HG03159 (cell line): ENCODE measurements around the gene UGT1A7.
"Not testable (repeated sequence)": the region's sequence is repeated elsewhere in the genome, so short reads cannot be mapped to it uniquely, and the experiment has no call there.

Experiments
- ATAC-seq: cut with Tn5 transposase; IDR thresholded peaks from one replicate; pipeline ENCODE4 v1.9.1; 2021; ENCODE audit warnings: mild to moderate bottlenecking, moderate library complexity; ENCODE audit not compliant: unreplicated experiment

UGT1A7 gene

DNA sequence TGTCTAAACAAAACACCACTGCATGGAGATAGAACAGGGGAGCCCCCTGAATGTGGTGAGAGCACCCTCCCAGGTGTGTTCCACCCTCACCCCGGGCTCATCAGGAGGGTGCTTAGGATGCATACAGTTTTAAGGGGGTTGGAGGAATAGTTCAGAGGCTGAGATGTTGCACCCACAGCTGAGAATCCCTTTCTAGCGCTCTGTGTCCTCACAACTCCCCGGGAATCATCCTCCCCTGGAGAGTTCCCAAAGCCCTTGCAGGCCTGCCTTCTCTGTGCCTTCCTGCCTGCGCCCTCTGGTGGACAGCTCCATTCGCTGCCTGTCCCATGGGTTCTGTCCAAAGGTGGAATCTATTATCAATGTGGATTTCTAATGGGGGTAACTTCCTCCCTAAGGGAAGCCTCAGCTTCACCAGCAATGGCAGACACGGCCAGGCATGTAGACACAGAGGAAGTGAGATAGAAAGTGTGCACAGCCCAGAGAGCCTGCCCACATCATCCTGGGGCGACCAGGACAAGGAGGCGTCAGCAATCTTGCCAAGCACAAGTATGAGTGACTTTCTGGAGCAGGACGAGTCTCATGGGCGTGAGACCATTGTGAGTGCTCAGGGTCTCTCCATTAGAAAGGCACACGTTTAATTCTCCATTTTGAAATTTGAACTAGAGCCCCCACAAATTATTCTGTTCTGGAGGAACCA, 29.8 kb downstream of the UGT1A7 start:
- no peak for ATAC-seq

- ATAC-seq = no peak
Observed at GRCh38 chr2:233712611-233713261, 31.0 kb downstream of the UGT1A7 start, which contains the start of gene UGT1A5. Gene UGT1A5, plus strand, starts transcription at chr2:233712907. Its CDS starts 85 bp downstream, at chr2:233712992.

DNA sequence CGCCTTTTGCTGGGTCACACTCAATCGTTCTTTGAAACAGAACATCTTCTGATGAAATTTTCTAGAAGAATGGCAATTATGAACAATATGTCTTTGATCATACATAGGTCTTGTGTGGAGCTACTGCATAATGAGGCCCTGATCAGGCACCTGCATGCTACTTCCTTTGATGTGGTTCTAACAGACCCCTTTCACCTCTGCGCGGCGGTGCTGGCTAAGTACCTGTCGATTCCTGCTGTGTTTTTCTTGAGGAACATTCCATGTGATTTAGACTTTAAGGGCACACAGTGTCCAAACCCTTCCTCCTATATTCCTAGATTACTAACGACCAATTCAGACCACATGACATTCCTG, 31.5 kb downstream of the UGT1A7 start:
- ATAC-seq = no peak

GRCh38 chr2:233714121-233714520, 32.4 kb downstream of the UGT1A7 start:
- ATAC-seq = no peak

GRCh38 chr2:233718552-233718951, 36.9 kb downstream of the UGT1A7 start, which contains the start of gene UGT1A4:
Gene UGT1A4, plus strand, starts transcription at chr2:233718736. Its CDS starts 85 bp downstream, at chr2:233718821.
- no peak for ATAC-seq

DNA sequence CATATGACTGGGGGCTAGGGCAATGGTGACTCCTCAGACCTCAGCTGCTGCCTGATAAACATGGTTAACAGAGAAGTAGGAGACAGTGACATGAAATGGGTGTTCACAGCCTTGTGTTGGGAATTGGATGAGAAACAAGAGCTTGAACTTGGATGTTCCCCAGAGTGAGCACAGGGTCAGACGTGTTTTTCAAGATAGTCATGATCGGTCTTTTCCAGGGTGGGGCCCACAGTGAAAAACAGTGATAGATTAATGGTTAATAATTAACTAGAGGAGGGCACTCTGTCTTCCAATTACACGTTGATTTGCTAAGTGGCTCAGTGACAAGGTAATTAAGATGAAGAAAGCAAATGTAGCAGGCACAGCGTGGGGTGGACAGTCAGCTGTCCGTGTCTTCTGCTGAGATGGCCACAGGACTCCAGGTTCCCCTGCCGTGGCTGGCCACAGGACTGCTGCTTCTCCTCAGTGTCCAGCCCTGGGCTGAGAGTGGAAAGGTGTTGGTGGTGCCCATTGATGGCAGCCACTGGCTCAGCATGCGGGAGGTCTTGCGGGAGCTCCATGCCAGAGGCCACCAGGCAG, 47.1 kb downstream of the UGT1A7 start, which contains the start of gene UGT1A3:
TSS of gene UGT1A3 (plus strand) at position 320 of the 579 bp plus-strand sequence. CDS start at position 405, 85 bp downstream.
- ATAC-seq = no peak

GRCh38 chr2:233736868-233737653, 55.4 kb downstream of the UGT1A7 start:
- ATAC-seq = not testable (repeated sequence)

GRCh38 chr2:233740870-233741269, 59.2 kb downstream of the UGT1A7 start:
- no peak for ATAC-seq

GRCh38 chr2:233743464-233744259, 62.0 kb downstream of the UGT1A7 start:
- no peak for ATAC-seq

DNA sequence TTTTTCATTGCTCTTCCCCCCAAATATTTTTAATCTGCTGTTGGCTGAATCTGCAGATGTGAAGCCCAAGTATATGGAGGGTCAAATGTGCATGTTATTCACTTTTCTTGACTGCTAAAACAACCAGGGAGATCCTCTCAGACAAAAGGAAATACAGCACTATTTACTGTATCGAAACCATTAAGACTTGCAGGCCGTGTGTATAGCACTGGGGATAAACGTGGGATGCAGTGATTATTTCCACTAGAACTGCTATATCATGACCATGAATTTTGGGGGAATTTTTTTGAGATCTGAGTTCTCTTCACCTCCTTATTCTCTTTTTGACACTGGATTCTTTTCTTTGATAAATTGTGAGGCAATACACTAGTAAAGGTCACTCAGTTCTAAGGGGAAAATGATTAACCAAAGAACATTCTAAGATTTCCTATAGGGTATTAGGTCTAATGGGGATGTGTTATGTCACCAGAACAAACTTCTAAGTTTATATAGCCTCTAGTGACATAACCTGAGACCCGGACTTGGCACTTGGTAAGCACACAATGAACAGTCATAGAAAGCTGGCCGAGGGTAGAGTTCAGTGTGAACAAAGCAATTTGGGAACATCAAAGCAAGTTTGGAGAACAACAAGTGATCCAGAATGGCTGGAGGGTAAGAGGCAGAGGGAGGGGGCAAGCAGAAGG, 63.5 kb downstream of the UGT1A7 start:
- no peak for ATAC-seq

- not testable (repeated sequence) for ATAC-seq
Observed at GRCh38 chr2:233745838-233746237, 64.1 kb downstream of the UGT1A7 start.

DNA sequence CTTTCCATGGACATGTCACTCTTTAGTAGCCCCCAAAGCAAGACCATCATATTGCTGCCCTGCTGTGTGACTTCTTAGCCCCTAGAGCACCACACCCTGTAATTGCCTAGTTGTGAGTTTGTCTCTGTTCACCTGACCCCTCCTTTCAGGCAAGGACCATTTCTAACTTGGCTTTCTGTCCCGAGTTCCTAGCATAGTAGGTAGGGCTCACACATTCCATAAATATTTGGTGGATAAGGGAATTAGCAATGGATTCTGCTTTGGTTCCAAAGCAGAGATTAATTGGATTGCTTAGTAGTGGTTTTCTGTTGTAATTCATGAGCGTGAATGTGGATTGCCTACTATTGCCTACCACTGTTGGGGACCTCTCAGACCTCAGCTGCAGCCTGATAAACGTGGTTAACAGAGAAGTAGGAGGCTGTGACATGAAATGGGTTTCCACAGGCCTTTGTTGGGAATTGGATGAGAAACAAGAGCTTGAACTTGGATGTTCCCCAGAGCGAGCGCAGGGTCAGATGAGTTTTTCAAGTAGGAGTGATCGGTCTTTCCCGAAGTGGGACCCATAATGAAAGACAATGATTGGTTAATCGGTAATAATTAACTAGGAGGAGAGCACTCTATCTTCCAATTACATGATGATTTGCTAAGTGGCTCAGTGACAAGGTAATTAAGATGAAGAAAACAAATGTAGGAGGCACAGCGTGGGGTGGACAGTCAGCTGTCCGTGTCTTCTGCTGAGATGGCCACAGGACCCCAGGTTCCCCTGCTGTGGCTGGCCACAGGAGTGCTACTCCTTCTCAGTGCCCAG, 65.0 kb downstream of the UGT1A7 start:
- no peak for ATAC-seq

DNA sequence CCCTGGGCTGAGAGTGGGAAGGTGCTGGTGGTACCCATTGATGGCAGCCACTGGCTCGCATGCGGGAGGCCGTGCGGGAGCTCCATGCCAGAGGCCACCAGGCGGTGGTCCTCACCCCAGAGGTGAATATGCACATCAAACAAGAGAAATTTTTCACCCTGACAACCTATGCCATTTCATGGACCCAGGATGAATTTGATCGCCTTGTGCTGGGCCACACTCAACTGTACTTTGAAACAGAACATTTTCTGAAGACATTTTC, 65.5 kb downstream of the UGT1A7 start:
- ATAC-seq = no peak

DNA sequence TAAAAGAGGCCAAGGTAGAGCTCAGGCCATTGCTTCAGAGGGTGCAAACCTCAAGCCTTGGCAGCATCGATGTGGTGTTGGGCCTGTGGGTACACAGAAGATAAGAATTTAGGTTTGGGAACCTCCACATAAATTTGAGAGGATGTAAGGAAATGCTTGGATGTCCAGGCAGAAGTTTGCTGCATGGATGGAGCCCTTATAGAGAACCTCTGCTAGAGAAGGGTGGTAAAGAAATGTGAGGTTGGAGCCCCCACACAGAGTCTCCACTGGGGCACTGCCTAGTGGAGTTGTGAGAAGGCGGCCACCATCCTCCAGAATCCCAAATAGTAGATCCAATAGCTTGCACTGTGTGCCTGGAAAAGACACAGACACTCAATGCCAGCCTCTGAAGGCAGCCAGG, 69.0 kb downstream of the UGT1A7 start:
- ATAC-seq = not testable (repeated sequence)

GRCh38 chr2:233751212-233752009, 69.7 kb downstream of the UGT1A7 start:
- not testable (repeated sequence) for ATAC-seq

GRCh38 chr2:233754872-233755611, 73.3 kb downstream of the UGT1A7 start:
- no peak for ATAC-seq

DNA sequence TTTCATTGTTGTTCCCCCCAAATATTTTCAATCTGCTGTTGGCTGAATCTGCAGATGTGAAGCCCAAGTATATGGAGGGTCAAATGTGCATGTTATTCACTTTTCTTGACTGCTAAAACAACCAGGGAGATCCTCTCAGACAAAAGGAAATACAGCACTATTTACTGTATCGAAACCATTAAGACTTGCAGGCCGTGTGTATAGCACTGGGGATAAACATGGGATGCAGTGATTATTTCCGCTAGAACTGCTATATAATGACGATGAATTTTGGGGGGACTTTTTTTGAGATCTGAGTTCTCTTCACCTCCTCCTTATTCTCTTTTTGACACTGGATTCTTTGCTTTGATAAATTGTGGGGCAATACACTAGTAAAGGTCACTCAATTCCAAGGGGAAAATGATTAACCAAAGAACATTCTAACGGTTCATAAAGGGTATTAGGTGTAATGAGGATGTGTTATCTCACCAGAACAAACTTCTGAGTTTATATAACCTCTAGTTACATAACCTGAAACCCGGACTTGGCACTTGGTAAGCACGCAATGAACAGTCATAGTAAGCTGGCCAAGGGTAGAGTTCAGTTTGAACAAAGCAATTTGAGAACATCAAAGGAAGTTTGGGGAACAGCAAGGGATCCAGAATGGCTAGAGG, 74.9 kb downstream of the UGT1A7 start:
- no peak for ATAC-seq
